ENCODE results near the gene LAMTOR2. TPM values are rescaled to one million over a fixed set of nuclear protein-coding genes. Genes with fewer than 3 reads are reported as not detected.

The LAMTOR2 gene
- total and polyA plus RNA-seq, 9 of the 15 experiments (the other 6 are each of a cell fraction or from before 2014, with no cell fraction given) = 39.0 to 161 (median 74.6) TPM

DNA sequence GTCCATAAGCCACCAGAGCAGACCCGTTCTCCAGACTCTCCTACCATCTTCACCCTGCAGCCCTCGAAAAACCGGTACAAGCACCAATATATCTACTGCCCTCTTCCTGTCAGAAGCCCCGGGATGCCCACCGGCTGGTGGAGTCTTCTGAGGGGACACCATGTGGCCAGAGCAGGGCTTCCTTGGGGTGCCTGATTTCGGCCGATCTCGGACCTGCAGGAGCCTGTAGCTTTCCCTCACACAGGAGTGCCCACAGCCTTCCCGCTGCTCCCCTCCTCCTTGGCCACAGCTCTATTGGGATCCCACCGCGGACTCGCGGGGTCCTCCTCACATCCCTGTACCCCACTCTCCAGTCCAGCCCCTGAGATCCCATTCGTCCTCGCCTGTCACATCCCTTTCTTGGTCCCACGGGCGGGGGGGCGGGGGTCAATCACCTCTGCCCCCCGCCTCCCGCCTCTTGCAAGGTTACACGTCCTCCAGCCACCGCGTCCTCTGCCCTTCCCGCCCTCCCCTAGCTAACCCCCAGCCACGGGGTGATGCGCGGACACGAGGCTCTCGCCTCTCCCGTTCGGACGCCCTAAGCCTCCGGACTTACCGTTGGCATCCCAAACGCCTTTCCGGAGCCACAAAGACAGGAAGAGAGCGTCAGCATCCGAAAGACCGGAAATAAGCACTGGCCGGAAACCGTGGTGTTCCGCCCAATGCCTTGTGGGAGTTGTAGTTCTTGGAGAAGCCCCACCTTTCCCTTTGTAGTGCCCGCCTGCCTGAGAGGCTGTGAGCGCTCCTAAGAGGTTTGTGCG, 34.1 kb upstream of the LAMTOR2 start, which contains the start of gene SSR2 (continued):
- TF ChIP-seq RBM14 (IDR thresholded peaks at IDR 0.05; ENCODE audit: borderline replicate concordance, insufficient read depth, low read depth, low read length) (no peak), LEF1 (IDR thresholded peaks at IDR 0.05) (no peak), DPF2 (IDR thresholded peaks at IDR 0.05) (no peak), MBD2 (IDR thresholded peaks at IDR 0.05; ENCODE audit: borderline replicate concordance, low read depth) (peak; percentile 54; the same call in 1 of the 2 replicates), PHB2 (IDR thresholded peaks at IDR 0.05; ENCODE audit: low read depth) (0 out of 2 replicates have a peak, but pooled peaks have one; percentile 10), CREB1 (IDR thresholded peaks at IDR 0.05) (peak; percentile 67; the same call in 1 of the 2 replicates), CREB1 (CRISPR knock-in tag; IDR thresholded peaks at IDR 0.05) (peak; percentile 77; the same call in 1 of the 2 replicates), ZNF699 (CRISPR knock-in tag; IDR thresholded peaks at IDR 0.05; ENCODE audit: insufficient replicate concordance) (no peak), RAD51 (IDR thresholded peaks at IDR 0.05; ENCODE audit: borderline replicate concordance, low read depth) (no peak), SOX6 (IDR thresholded peaks at IDR 0.05) (no peak), HMG20B (CRISPR knock-in tag; IDR thresholded peaks at IDR 0.05) (no peak), SMAD1 (IDR thresholded peaks at IDR 0.05; ENCODE audit: low read depth, low read length, partially characterized antibody) (peak; percentile 53)
- TF ChIP-seq, protein P1, sequence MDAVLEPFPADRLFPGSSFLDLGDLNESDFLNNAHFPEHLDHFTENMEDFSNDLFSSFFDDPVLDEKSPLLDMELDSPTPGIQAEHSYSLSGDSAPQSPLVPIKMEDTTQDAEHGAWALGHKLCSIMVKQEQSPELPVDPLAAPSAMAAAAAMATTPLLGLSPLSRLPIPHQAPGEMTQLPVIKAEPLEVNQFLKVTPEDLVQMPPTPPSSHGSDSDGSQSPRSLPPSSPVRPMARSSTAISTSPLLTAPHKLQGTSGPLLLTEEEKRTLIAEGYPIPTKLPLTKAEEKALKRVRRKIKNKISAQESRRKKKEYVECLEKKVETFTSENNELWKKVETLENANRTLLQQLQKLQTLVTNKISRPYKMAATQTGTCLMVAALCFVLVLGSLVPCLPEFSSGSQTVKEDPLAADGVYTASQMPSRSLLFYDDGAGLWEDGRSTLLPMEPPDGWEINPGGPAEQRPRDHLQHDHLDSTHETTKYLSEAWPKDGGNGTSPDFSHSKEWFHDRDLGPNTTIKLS (IDR thresholded peaks at IDR 0.05; ENCODE audit: borderline replicate concordance, low read depth) = peak; percentile 70; the same call in 1 of the 2 replicates
- TF ChIP-seq, protein P2, sequence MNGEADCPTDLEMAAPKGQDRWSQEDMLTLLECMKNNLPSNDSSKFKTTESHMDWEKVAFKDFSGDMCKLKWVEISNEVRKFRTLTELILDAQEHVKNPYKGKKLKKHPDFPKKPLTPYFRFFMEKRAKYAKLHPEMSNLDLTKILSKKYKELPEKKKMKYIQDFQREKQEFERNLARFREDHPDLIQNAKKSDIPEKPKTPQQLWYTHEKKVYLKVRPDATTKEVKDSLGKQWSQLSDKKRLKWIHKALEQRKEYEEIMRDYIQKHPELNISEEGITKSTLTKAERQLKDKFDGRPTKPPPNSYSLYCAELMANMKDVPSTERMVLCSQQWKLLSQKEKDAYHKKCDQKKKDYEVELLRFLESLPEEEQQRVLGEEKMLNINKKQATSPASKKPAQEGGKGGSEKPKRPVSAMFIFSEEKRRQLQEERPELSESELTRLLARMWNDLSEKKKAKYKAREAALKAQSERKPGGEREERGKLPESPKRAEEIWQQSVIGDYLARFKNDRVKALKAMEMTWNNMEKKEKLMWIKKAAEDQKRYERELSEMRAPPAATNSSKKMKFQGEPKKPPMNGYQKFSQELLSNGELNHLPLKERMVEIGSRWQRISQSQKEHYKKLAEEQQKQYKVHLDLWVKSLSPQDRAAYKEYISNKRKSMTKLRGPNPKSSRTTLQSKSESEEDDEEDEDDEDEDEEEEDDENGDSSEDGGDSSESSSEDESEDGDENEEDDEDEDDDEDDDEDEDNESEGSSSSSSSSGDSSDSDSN (IDR thresholded peaks at IDR 0.05; ENCODE audit: borderline replicate concordance in 1 of 2, low read depth in 2 of 2, low read length in 2 of 2) = no peak
- TF ChIP-seq, protein P3, sequence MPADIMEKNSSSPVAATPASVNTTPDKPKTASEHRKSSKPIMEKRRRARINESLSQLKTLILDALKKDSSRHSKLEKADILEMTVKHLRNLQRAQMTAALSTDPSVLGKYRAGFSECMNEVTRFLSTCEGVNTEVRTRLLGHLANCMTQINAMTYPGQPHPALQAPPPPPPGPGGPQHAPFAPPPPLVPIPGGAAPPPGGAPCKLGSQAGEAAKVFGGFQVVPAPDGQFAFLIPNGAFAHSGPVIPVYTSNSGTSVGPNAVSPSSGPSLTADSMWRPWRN (IDR thresholded peaks at IDR 0.05; ENCODE audit: low read depth) = no peak
- TF ChIP-seq, protein P4, sequence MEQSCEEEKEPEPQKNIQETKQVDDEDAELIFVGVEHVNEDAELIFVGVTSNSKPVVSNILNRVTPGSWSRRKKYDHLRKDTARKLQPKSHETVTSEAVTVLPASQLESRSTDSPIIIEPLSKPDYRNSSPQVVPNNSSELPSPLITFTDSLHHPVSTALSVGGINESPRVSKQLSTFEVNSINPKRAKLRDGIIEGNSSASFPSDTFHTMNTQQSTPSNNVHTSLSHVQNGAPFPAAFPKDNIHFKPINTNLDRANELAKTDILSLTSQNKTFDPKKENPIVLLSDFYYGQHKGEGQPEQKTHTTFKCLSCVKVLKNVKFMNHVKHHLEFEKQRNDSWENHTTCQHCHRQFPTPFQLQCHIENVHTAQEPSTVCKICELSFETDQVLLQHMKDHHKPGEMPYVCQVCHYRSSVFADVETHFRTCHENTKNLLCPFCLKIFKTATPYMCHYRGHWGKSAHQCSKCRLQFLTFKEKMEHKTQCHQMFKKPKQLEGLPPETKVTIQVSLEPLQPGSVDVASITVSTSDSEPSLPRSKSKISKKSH (CRISPR knock-in tag; IDR thresholded peaks at IDR 0.05) = no peak
- TF ChIP-seq, protein P5, sequence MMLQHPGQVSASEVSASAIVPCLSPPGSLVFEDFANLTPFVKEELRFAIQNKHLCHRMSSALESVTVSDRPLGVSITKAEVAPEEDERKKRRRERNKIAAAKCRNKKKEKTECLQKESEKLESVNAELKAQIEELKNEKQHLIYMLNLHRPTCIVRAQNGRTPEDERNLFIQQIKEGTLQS (IDR thresholded peaks at IDR 0.05) = no peak
- TF ChIP-seq, protein P5 (CRISPR knock-in tag; conservative IDR thresholded peaks at IDR 0.05) = no peak
- TF ChIP-seq, protein P6, sequence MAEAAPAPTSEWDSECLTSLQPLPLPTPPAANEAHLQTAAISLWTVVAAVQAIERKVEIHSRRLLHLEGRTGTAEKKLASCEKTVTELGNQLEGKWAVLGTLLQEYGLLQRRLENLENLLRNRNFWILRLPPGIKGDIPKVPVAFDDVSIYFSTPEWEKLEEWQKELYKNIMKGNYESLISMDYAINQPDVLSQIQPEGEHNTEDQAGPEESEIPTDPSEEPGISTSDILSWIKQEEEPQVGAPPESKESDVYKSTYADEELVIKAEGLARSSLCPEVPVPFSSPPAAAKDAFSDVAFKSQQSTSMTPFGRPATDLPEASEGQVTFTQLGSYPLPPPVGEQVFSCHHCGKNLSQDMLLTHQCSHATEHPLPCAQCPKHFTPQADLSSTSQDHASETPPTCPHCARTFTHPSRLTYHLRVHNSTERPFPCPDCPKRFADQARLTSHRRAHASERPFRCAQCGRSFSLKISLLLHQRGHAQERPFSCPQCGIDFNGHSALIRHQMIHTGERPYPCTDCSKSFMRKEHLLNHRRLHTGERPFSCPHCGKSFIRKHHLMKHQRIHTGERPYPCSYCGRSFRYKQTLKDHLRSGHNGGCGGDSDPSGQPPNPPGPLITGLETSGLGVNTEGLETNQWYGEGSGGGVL (CRISPR knock-in tag; IDR thresholded peaks at IDR 0.05) = no peak
